Endodermal cell (in vitro differentiated cells): ENCODE data around the gene PRKCA. TPM values are rescaled to one million over a fixed set of nuclear protein-coding genes. Genes with fewer than 3 reads are reported as not detected.

ENCODE experiments used
- DNase-seq: peaks from one replicate; pipeline ENCODE4 v3.0.0-alpha.2; 2017
- H3K27ac ChIP-seq: 2 replicates; pipeline ENCODE4 v1.5.1; 2013; ENCODE audit warnings: mild to moderate bottlenecking, low read depth, low read length, moderate library complexity
- H3K27me3 ChIP-seq: 2 replicates; pipeline ENCODE4 v1.6.1; 2013; ENCODE audit warnings: mild to moderate bottlenecking, low read length, moderate library complexity; ENCODE audit not compliant: insufficient read depth, control insufficient read depth, poor library complexity, severe bottlenecking
- H3K36me3 ChIP-seq: 2 replicates; pipeline ENCODE4 v1.7.0; 2013; ENCODE audit warnings: mild to moderate bottlenecking, low read length, moderate library complexity; ENCODE audit not compliant: control insufficient read depth, insufficient read depth
- H3K4me1 ChIP-seq: one replicate; pipeline ENCODE4 v1.7.0; 2013; ENCODE audit warnings: low read length; ENCODE audit not compliant: control insufficient read depth, insufficient read depth
- H3K4me3 ChIP-seq: 2 replicates; pipeline ENCODE4 v1.5.1; 2013; ENCODE audit warnings: mild to moderate bottlenecking, low read length, moderate library complexity
- H3K9ac ChIP-seq: 2 replicates; pipeline ENCODE4 v1.6.1; 2013; ENCODE audit warnings: mild to moderate bottlenecking, low read length, moderate library complexity; ENCODE audit not compliant: poor library complexity, severe bottlenecking; ENCODE audit errors: extremely low read depth
- H3K9me3 ChIP-seq: 2 replicates; pipeline ENCODE4 v1.6.1; 2013; ENCODE audit warnings: mild to moderate bottlenecking, low read length, moderate library complexity; ENCODE audit not compliant: control insufficient read depth
- H3K27ac Mint-ChIP-seq: 2 replicates; pipeline ENCODE4 v1.8.0; 2020; ENCODE audit warnings: mixed read lengths
- H3K27me3 Mint-ChIP-seq: 2 replicates; pipeline ENCODE4 v1.8.0; 2021; ENCODE audit warnings: mild to moderate bottlenecking, mixed read lengths; ENCODE audit not compliant: insufficient read depth
- H3K36me3 Mint-ChIP-seq: 2 replicates; pipeline ENCODE4 v1.8.0; 2020; ENCODE audit warnings: low read depth, mixed read lengths
- H3K4me1 Mint-ChIP-seq: 2 replicates; pipeline ENCODE4 v1.8.0; 2020; ENCODE audit warnings: mixed read lengths
- H3K4me3 Mint-ChIP-seq: 2 replicates; pipeline ENCODE4 v1.8.0; 2020; ENCODE audit warnings: mild to moderate bottlenecking, moderate library complexity, mixed read lengths
- H3K9me3 Mint-ChIP-seq: 2 replicates; pipeline ENCODE4 v1.8.0; 2020; ENCODE audit warnings: mild to moderate bottlenecking, mixed read lengths
- CTCF ChIP-seq: fragments of 200-600 bp; sonication (generic); conservative IDR thresholded peaks from 2 replicates; pipeline ENCODE4 v1.5.0; 2021; ENCODE audit warnings: antibody characterized with exemption, mild to moderate bottlenecking
- WGBS, 2 experiments: methylation state at CpG; one replicate each; pipeline versions ENCODE4 v1.1.5 to v1.1.7; 2013; ENCODE audit warnings: missing lambda C conversion rate in 2 of 2, mixed read lengths in 1 of 2; ENCODE audit not compliant: insufficient coverage in 1 of 2, insufficient read length in 1 of 2; 5-methylcytosine and 5-hydroxymethylcytosine counted together
- total RNA-seq, 2 donors: library from RNA; stranded (reverse); fragmentation: NEBNext Ultra II Directional in 1 of 2; extraction: Animal tissue kit (Norgen Biotek cat#: 25700) in 1 of 2; gene quantifications; 2 replicates in 1 of 2; 3 replicates in 1 of 2; pipeline ENCODE4 v1.2.1, GENCODE V29; 2021

The PRKCA gene
- total RNA-seq, 2 donors from 2014 or later = 8.7 to 14.6 TPM

- Histone ChIP-seq H3K27me3 (no peaks in the 10 kb centered on the region), H3K9me3 (no peaks in the 10 kb centered on the region), H3K27ac (no peak overlapping the region), H3K9ac (no peak overlapping the region), H3K4me3 (no peak overlapping the region), H3K4me1 (no peaks in the 10 kb centered on the region), H3K36me3 (no peaks in the 10 kb centered on the region)
- Mint-ChIP-seq H3K9me3 (no peaks in the 10 kb centered on the region), H3K36me3 (no peaks in the 10 kb centered on the region), H3K4me3 (no peak overlapping the region), H3K27me3 (no peaks in the 10 kb centered on the region), H3K27ac (no peak overlapping the region), H3K4me1 (peaks cover 6% of the 10 kb centered on the region)
- WGBS, 2 experiments = 90 to 93% methylated on average over 4 to 7 of the region's 7 CpGs
- peak; percentile 32 for DNase-seq
- TF ChIP-seq CTCF = no peak
These were observed 258.3 kb downstream of the PRKCA start for GRCh38 chr17:66560691-66561090.

- Histone ChIP-seq H3K9ac (no peak overlapping the region), H3K9me3 (no peaks in the 10 kb centered on the region), H3K4me3 (no peak overlapping the region), H3K27ac (no peak overlapping the region), H3K36me3 (no peaks in the 10 kb centered on the region), H3K27me3 (no peaks in the 10 kb centered on the region), H3K4me1 (no peaks in the 10 kb centered on the region)
- H3K4me3 Mint-ChIP-seq = no peak overlapping the region
- H3K27ac Mint-ChIP-seq = no peak overlapping the region
- no peaks in the 10 kb centered on the region for H3K36me3 Mint-ChIP-seq
- TF ChIP-seq CTCF = no peak
- H3K27me3 Mint-ChIP-seq = peaks cover 1% of the 10 kb centered on the region
- peaks cover 6% of the 10 kb centered on the region for H3K4me1 Mint-ChIP-seq
- no peaks in the 10 kb centered on the region for H3K9me3 Mint-ChIP-seq
- DNase-seq = peak; percentile 8
These were observed 259.7 kb downstream of the PRKCA start for GRCh38 chr17:66562119-66562518.

GRCh38 chr17:66564992-66565465, 262.6 kb downstream of the PRKCA start:
- Histone ChIP-seq H3K36me3 (no peaks in the 10 kb centered on the region), H3K9me3 (peaks cover 4% of the 10 kb centered on the region), H3K27ac (peak overlapping the region; percentile 22), H3K27me3 (no peaks in the 10 kb centered on the region), H3K9ac (no peak overlapping the region), H3K4me1 (no peaks in the 10 kb centered on the region), H3K4me3 (no peak overlapping the region)
- H3K27me3 Mint-ChIP-seq = peaks cover 2% of the 10 kb centered on the region
- H3K4me3 Mint-ChIP-seq = no peak overlapping the region
- peaks cover 6% of the 10 kb centered on the region for H3K4me1 Mint-ChIP-seq
- no peaks in the 10 kb centered on the region for H3K9me3 Mint-ChIP-seq
- no peak for TF ChIP-seq CTCF
- H3K27ac Mint-ChIP-seq = no peak overlapping the region
- WGBS, 2 experiments = 35 to 65% methylated on average over 3 to 4 of the region's 4 CpGs
- H3K36me3 Mint-ChIP-seq = no peaks in the 10 kb centered on the region
- DNase-seq = peak; percentile 91
